HG02938 (cell line): Measurements from ENCODE around the gene KPNB1.

Experiments
- ATAC-seq: cut with Tn5 transposase; IDR thresholded peaks from one replicate; pipeline ENCODE4 v1.9.1; 2021; ENCODE audit warnings: mild to moderate bottlenecking, moderate library complexity; ENCODE audit not compliant: unreplicated experiment

KPNB1 gene

GRCh38 chr17:47728214-47728877 lies 78.6 kb downstream of the KPNB1 start:
- no peak for ATAC-seq

- no peak for ATAC-seq
These were observed 79.8 kb downstream of the KPNB1 start for GRCh38 chr17:47729476-47729875.

- no peak for ATAC-seq
These were observed 81.0 kb downstream of the KPNB1 start for GRCh38 chr17:47730681-47731080.

GRCh38 chr17:47731396-47731795 lies 81.7 kb downstream of the KPNB1 start:
- ATAC-seq, result no peak

- ATAC-seq, result no peak
These were observed 82.8 kb downstream of the KPNB1 start for GRCh38 chr17:47732399-47733046.

GRCh38 chr17:47733047-47733673 lies 83.4 kb downstream of the KPNB1 start, which contains the start of gene TBX21:
TBX21 (plus strand) TSS chr17:47733236; CDS start chr17:47733455, 219 bp downstream.
- ATAC-seq, result peak; percentile 53

GRCh38 chr17:47733674-47734410 lies 84.1 kb downstream of the KPNB1 start:
- peak; percentile 13 for ATAC-seq

GRCh38 chr17:47735139-47735464 lies 85.4 kb downstream of the KPNB1 start:
- no peak for ATAC-seq
